ENCODE measurements around the gene FALEC. TPM values are rescaled to one million over a fixed set of nuclear protein-coding genes. Genes with fewer than 3 reads are reported as not detected.

FALEC gene
- total RNA-seq (under 1 TPM in 2 of 9 donors, not detected in 7; 0.51 to 0.96 TPM), polyA plus RNA-seq (under 1 TPM; 0.18 to 0.46 TPM)
- long read RNA-seq, donor 1, partial matches to known transcripts: 2 of 4 reads
- long read RNA-seq, donor 1, other reads (novel, unspliced or antisense): 2 of 4 reads
- long read RNA-seq, donor 2, partial matches to known transcripts: 3 of 5 reads
- long read RNA-seq, donor 2, other reads (novel, unspliced or antisense): 2 of 5 reads
- long read RNA-seq, donor 3: 0 reads

- Histone ChIP-seq H3K9me3 (no peaks in the 10 kb centered on the region), H3K4me1 (peaks cover 0 to 16% (median 11%) of the 10 kb centered on the region in 12 donors), H3K27ac (peak within 1 kb of the TSS; percentile 72 to 93 (median 85)), H3K4me3 (peak within 1 kb of the TSS; percentile 55 to 86 (median 63)), H3K27me3 (no peaks in the 10 kb centered on the region), H3K36me3 (peaks cover 0 to 31% (median 3%) of the 10 kb centered on the region in 9 donors)
- 0 to 1% (median 1%) methylated on average over 41 to 54 of the region's 54 CpGs for WGBS, 4 donors
- ATAC-seq: peak; percentile 99
- intact Hi-C loops (cut with DNase I): loop anchor here in 2 of 10 donors (1.0 to 5.0 kb wide), 2 partner anchors 28 to 43 kb away; partner anchors contain the start of gene TARS2 (in 1 of the 2)
- TF ChIP-seq CTCF (IDR thresholded peaks at IDR 0.05) (no peak), POLR2A (IDR thresholded peaks at IDR 0.05) (peak in 1 of 2 donors; percentile 65)
- peak; percentile 97 to 99 (median 98) for DNase-seq
Observed at GRCh38 chr1:150515328-150516049, at the start of gene FALEC. FALEC (plus strand) TSS chr1:150515752.

GRCh38 chr1:150466964-150467363 is 48.6 kb upstream of the FALEC start:
- ATAC-seq (no peak), DNase-seq (no peak)
- intact Hi-C loops (cut with DNase I): loop anchor here in 6 of 10 donors (5.0 to 10.0 kb wide), 4 partner anchors 65 to 348 kb away; partner anchors contain the start of gene ENSA (in 2 of the 6)
- Histone ChIP-seq H3K4me3 (no peak overlapping the region), H3K9me3 (no peaks in the 10 kb centered on the region), H3K27me3 (no peaks in the 10 kb centered on the region), H3K36me3 (peaks cover 0 to 96% (median 81%) of the 10 kb centered on the region in 9 donors), H3K27ac (no peak overlapping the region), H3K4me1 (peaks cover 0 to 14% (median 0%) of the 10 kb centered on the region in 12 donors)
- TF ChIP-seq CTCF (IDR thresholded peaks at IDR 0.05): no peak
- TF ChIP-seq POLR2A (IDR thresholded peaks at IDR 0.05): no peak

- ATAC-seq: no peak
- 63 to 78% (median 72%) methylated on average over 1 of the region's 1 CpG for WGBS, 4 donors
- no peak for TF ChIP-seq CTCF (IDR thresholded peaks at IDR 0.05)
- TF ChIP-seq POLR2A (IDR thresholded peaks at IDR 0.05): no peak
- H3K27me3 ChIP-seq: no peaks in the 10 kb centered on the region
- peak overlapping the region in 2 of 12 donors; percentile 13 to 65 for H3K27ac ChIP-seq
- DNase-seq: no peak
- H3K9me3 ChIP-seq: no peaks in the 10 kb centered on the region
- H3K4me3 ChIP-seq: no peak overlapping the region
- peaks cover 0 to 26% (median 6%) of the 10 kb centered on the region in 12 donors for H3K4me1 ChIP-seq
- H3K36me3 ChIP-seq: peaks cover 0 to 94% (median 79%) of the 10 kb centered on the region in 9 donors
- intact Hi-C loops (cut with DNase I): loop anchor here in 6 of 10 donors (5.0 to 10.0 kb wide), 4 partner anchors 63 to 346 kb away; partner anchors contain the start of gene ENSA (in 2 of the 6)
Observed at GRCh38 chr1:150469291-150469690, 46.3 kb upstream of the FALEC start.

All from heart left ventricle (tissue), 16 donors.